RWPE2 (cell line): ENCODE data around the gene PTPRT.

ENCODE experiments used
- ATAC-seq: fragments of 200-7000 bp; cut with Tn5 transposase; 3 replicates; pipeline ENCODE4 v1.9.1; 2021; ENCODE audit warnings: low read depth
- DNase-seq: peaks from one replicate; pipeline ENCODE4 v3.0.0-alpha.2; 2020; ENCODE audit warnings: low spot score
- H3K27ac ChIP-seq: fragments of 450-650 bp; 2 replicates; pipeline ENCODE4 v1.5.1; 2017; ENCODE audit warnings: mild to moderate bottlenecking; ENCODE audit not compliant: poor library complexity, severe bottlenecking
- H3K27me3 ChIP-seq: fragments of 250-450 bp; sonication (Bioruptor Pico); 2 replicates; pipeline ENCODE4 v1.5.1; 2021; ENCODE audit warnings: mild to moderate bottlenecking, moderate library complexity; ENCODE audit not compliant: insufficient read depth, poor library complexity, severe bottlenecking
- H3K36me3 ChIP-seq: fragments of 250-450 bp; sonication (Bioruptor Pico); 2 replicates; pipeline ENCODE4 v1.5.1; 2020; ENCODE audit warnings: low read depth, mild to moderate bottlenecking, moderate library complexity
- H3K4me1 ChIP-seq: fragments of 250-450 bp; sonication (Bioruptor Pico); 2 replicates; pipeline ENCODE4 v1.5.1; 2021; ENCODE audit warnings: mild to moderate bottlenecking, moderate library complexity; ENCODE audit not compliant: insufficient read depth, poor library complexity, severe bottlenecking
- H3K4me3 ChIP-seq: fragments of 250-450 bp; sonication (Bioruptor Pico); 2 replicates; pipeline ENCODE4 v1.5.1; 2021; ENCODE audit warnings: mild to moderate bottlenecking, moderate library complexity; ENCODE audit not compliant: severe bottlenecking
- H3K9me3 ChIP-seq: fragments of 250-450 bp; sonication (Bioruptor Pico); 2 replicates; pipeline ENCODE4 v1.5.1; 2021; ENCODE audit warnings: mild to moderate bottlenecking, moderate library complexity; ENCODE audit not compliant: severe bottlenecking
- CTCF ChIP-seq: fragments of 450-650 bp; IDR thresholded peaks from one replicate; pipeline ENCODE4 v1.5.1; 2017; ENCODE audit warnings: mild to moderate bottlenecking, moderate library complexity; ENCODE audit not compliant: poor library complexity, severe bottlenecking

Gene PTPRT

GRCh38 chr20:42204109-42204660 lies 985.5 kb downstream of the PTPRT start:
- Histone ChIP-seq H3K9me3 (peaks cover 5% of the 10 kb centered on the region), H3K36me3 (no peaks in the 10 kb centered on the region), H3K27ac (no peak overlapping the region), H3K4me1 (no peaks in the 10 kb centered on the region), H3K4me3 (no peak overlapping the region), H3K27me3 (no peaks in the 10 kb centered on the region)
- ATAC-seq (no peak), DNase-seq (no peak)
- TF ChIP-seq CTCF: no peak

- ATAC-seq: no peak
- no peak for TF ChIP-seq CTCF
Observed at GRCh38 chr20:42197599-42197998, 992.1 kb downstream of the PTPRT start.

GRCh38 chr20:42193119-42193518 lies 996.6 kb downstream of the PTPRT start:
- no peak for ATAC-seq

More at GRCh38 chr20:42197599-42197998, 992.1 kb downstream of the PTPRT start:
- no peak overlapping the region for H3K4me3 ChIP-seq
- H3K9me3 ChIP-seq: peaks cover 6% of the 10 kb centered on the region
- H3K36me3 ChIP-seq: no peaks in the 10 kb centered on the region
- H3K27me3 ChIP-seq: no peaks in the 10 kb centered on the region
- no peak overlapping the region for H3K27ac ChIP-seq
- DNase-seq: no peak
- H3K4me1 ChIP-seq: no peaks in the 10 kb centered on the region

GRCh38 chr20:42192321-42192720 lies 997.4 kb downstream of the PTPRT start:
- H3K27ac ChIP-seq: no peak overlapping the region
- no peaks in the 10 kb centered on the region for H3K27me3 ChIP-seq
- TF ChIP-seq CTCF: no peak
- no peaks in the 10 kb centered on the region for H3K36me3 ChIP-seq
- H3K4me3 ChIP-seq: no peak overlapping the region
- no peaks in the 10 kb centered on the region for H3K4me1 ChIP-seq
- DNase-seq (no peak), ATAC-seq (no peak)
- H3K9me3 ChIP-seq: peaks cover 7% of the 10 kb centered on the region

More at GRCh38 chr20:42193119-42193518, 996.6 kb downstream of the PTPRT start:
- no peaks in the 10 kb centered on the region for H3K36me3 ChIP-seq
- no peaks in the 10 kb centered on the region for H3K4me1 ChIP-seq
- H3K4me3 ChIP-seq: no peak overlapping the region
- DNase-seq: no peak
- no peak for TF ChIP-seq CTCF
- H3K9me3 ChIP-seq: peaks cover 7% of the 10 kb centered on the region
- no peaks in the 10 kb centered on the region for H3K27me3 ChIP-seq
- H3K27ac ChIP-seq: no peak overlapping the region

GRCh38 chr20:42191140-42191860 lies 998.4 kb downstream of the PTPRT start:
- H3K36me3 ChIP-seq: no peaks in the 10 kb centered on the region
- no peak overlapping the region for H3K4me3 ChIP-seq
- ATAC-seq (peak; percentile 9; the same call in 1 of the 3 replicates), DNase-seq (no peak)
- TF ChIP-seq CTCF: no peak
- H3K4me1 ChIP-seq: no peaks in the 10 kb centered on the region
- H3K27me3 ChIP-seq: no peaks in the 10 kb centered on the region
- H3K9me3 ChIP-seq: peaks cover 7% of the 10 kb centered on the region
- H3K27ac ChIP-seq: no peak overlapping the region
